Caco-2 (cell line): ENCODE data around the gene KRT78. TPM values are rescaled to one million over a fixed set of nuclear protein-coding genes. Genes with fewer than 3 reads are reported as not detected.

Source experiments
- BruUV-seq: library from RNA; stranded (reverse); fragments of 400-500 nt; replicated peaks from 2 replicates; lab custom pipeline; 2021; lab: Mats Ljungman, UMichigan
- CTCF ChIA-PET: fragments of 300-600 bp; sonication (Branson Sonifier 250); formaldehyde crosslinking; loops from one replicate; lab custom pipeline; 2022; ENCODE audit warnings: antibody characterized with exemption; lab: Charles Lee
- POLR2A ChIA-PET: fragments of 300-600 bp; sonication (Branson Sonifier 250); formaldehyde crosslinking; loops from one replicate; lab custom pipeline; 2022; ENCODE audit warnings: antibody characterized with exemption; lab: Charles Lee
- DNase-seq, 2 experiments: peaks; one replicate each; pipeline versions ENCODE4 v3.0.0 to v3.0.0-alpha.2; 2020 to 2022
- H3K27me3 ChIP-seq: replicated peaks from 2 replicates; pipeline ENCODE4 v1.6.0; 2011; ENCODE audit warnings: low read length; ENCODE audit not compliant: control insufficient read depth, insufficient read depth
- H3K36me3 ChIP-seq: 2 replicates; pipeline ENCODE4 v1.5.1; 2011; ENCODE audit warnings: low read length; ENCODE audit not compliant: control insufficient read depth, insufficient read depth
- H3K4me1 ChIP-seq: fragments of 250-450 bp; sonication (Bioruptor Pico); 2 replicates; pipeline ENCODE4 v1.5.1; 2020; ENCODE audit warnings: mild to moderate bottlenecking
- H3K4me3 ChIP-seq: 2 replicates; pipeline ENCODE4 v1.5.1; 2011; ENCODE audit warnings: low read depth, mild to moderate bottlenecking, control low read depth, low read length
- H3K9me3 ChIP-seq: fragments of 250-450 bp; sonication (Bioruptor Pico); 2 replicates; pipeline ENCODE4 v1.5.1; 2020; ENCODE audit warnings: mild to moderate bottlenecking, moderate library complexity
- H3K27ac Mint-ChIP-seq: one replicate; pipeline ENCODE4 v1.8.0; 2022; ENCODE audit warnings: mixed read lengths; ENCODE audit not compliant: unreplicated experiment
- H3K27me3 Mint-ChIP-seq: one replicate; pipeline ENCODE4 v1.8.0; 2022; ENCODE audit warnings: mixed read lengths; ENCODE audit not compliant: insufficient read depth, unreplicated experiment
- H3K36me3 Mint-ChIP-seq: one replicate; pipeline ENCODE4 v1.8.0; 2022; ENCODE audit warnings: mild to moderate bottlenecking, mixed read lengths; ENCODE audit not compliant: insufficient read depth, unreplicated experiment
- H3K4me1 Mint-ChIP-seq: one replicate; pipeline ENCODE4 v1.8.0; 2022; ENCODE audit warnings: low read depth, mixed read lengths; ENCODE audit not compliant: unreplicated experiment
- H3K4me3 Mint-ChIP-seq: one replicate; pipeline ENCODE4 v1.8.0; 2022; ENCODE audit warnings: mild to moderate bottlenecking, moderate library complexity, mixed read lengths; ENCODE audit not compliant: unreplicated experiment
- H3K9me3 Mint-ChIP-seq: one replicate; pipeline ENCODE4 v1.8.0; 2022; ENCODE audit warnings: mixed read lengths; ENCODE audit not compliant: unreplicated experiment
- CTCF ChIP-seq, 2 experiments: fragments of 200-600 bp in 1 of 2; IDR thresholded peaks; 1 replicate in 1 of 2; 2 replicates in 1 of 2; pipeline versions ENCODE4 v1.5.1 to v1.8.0; 2011 to 2022; ENCODE audit warnings: antibody characterized with exemption in 1 of 2, control low read depth in 1 of 2, inconsistent platforms in 1 of 2, low read depth in 1 of 2, low read length in 1 of 2, mild to moderate bottlenecking in 1 of 2, moderate library complexity in 1 of 2; ENCODE audit not compliant: insufficient read depth in 1 of 2, severe bottlenecking in 1 of 2, unreplicated experiment in 1 of 2
- intact Hi-C: fragments of 100-400 bp; cut with micrococcal nuclease; formaldehyde crosslinking; loops from one replicate; pipeline ENCODE4 v1.10.0; 2022; ENCODE audit not compliant: unreplicated experiment
- total RNA-seq: library from RNA; stranded (reverse); gene quantifications from 2 replicates; pipeline ENCODE4 v1.2.3, GENCODE V29; 2022

KRT78 gene
- total RNA-seq, 1 experiment from 2014 or later = not detected

- H3K27me3 ChIP-seq = no peaks in the 10 kb centered on the region
- H3K9me3 Mint-ChIP-seq = peaks cover 10% of the 10 kb centered on the region
- H3K4me1 ChIP-seq = peaks cover 6% of the 10 kb centered on the region; the same call in 1 of the 2 replicates
- no peaks in the 10 kb centered on the region for H3K36me3 Mint-ChIP-seq
- H3K36me3 ChIP-seq = no peaks in the 10 kb centered on the region
- H3K4me3 ChIP-seq = no peak overlapping the region
- no peak for TF ChIP-seq CTCF (IDR thresholded peaks at IDR 0.05; ENCODE audit: insufficient read depth in 1 of 2, low read depth in 1 of 2, low read length in 1 of 2, severe bottlenecking in 1 of 2, unreplicated experiment in 1 of 2)
- no peak overlapping the region for H3K27ac Mint-ChIP-seq
- BruUV-seq = no TSS peak
- no peaks in the 10 kb centered on the region for H3K27me3 Mint-ChIP-seq
- CTCF ChIA-PET = interaction anchor here (0.5 kb wide), 1 partner anchor 344 kb away, joined by 3 read pairs; no protein-coding TSS in a partner anchor
- POLR2A ChIA-PET = interaction anchor here (0.6 kb wide), 1 partner anchor 9 kb away, joined by 3 read pairs; no protein-coding TSS in a partner anchor
- no peak overlapping the region for H3K4me3 Mint-ChIP-seq
- H3K9me3 ChIP-seq = no peaks in the 10 kb centered on the region
- no peak for DNase-seq
- H3K4me1 Mint-ChIP-seq = peaks cover 14% of the 10 kb centered on the region
- intact Hi-C loops = no loop called here
These were observed 43.8 kb downstream of the KRT78 start for GRCh38 chr12:52805000-52805399.

GRCh38 chr12:52802442-52802841 lies 46.4 kb downstream of the KRT78 start:
- intact Hi-C loops = no loop called here
- no peak overlapping the region for H3K27ac Mint-ChIP-seq
- POLR2A ChIA-PET = no interaction called here

GRCh38 chr12:52801773-52802172 lies 47.0 kb downstream of the KRT78 start:
- TF ChIP-seq CTCF (IDR thresholded peaks at IDR 0.05; ENCODE audit: insufficient read depth in 1 of 2, low read depth in 1 of 2, low read length in 1 of 2, severe bottlenecking in 1 of 2, unreplicated experiment in 1 of 2) = no peak
- no peaks in the 10 kb centered on the region for H3K9me3 ChIP-seq
- ChIA-PET POLR2A (no interaction called here), CTCF (no interaction called here)
- intact Hi-C loops = no loop called here
- H3K27ac Mint-ChIP-seq = no peak overlapping the region
- H3K27me3 Mint-ChIP-seq = no peaks in the 10 kb centered on the region
- no peaks in the 10 kb centered on the region for H3K36me3 ChIP-seq
- no peaks in the 10 kb centered on the region for H3K36me3 Mint-ChIP-seq
- peaks cover 28% of the 10 kb centered on the region for H3K4me1 Mint-ChIP-seq
- H3K4me1 ChIP-seq = peaks cover 21% of the 10 kb centered on the region
- peaks cover 10% of the 10 kb centered on the region for H3K9me3 Mint-ChIP-seq
- H3K4me3 ChIP-seq = no peak overlapping the region
- no TSS peak for BruUV-seq
- DNase-seq = no peak
- H3K27me3 ChIP-seq = no peaks in the 10 kb centered on the region
- H3K4me3 Mint-ChIP-seq = no peak overlapping the region

More at GRCh38 chr12:52802442-52802841, 46.4 kb downstream of the KRT78 start:
- peaks cover 28% of the 10 kb centered on the region for H3K4me1 Mint-ChIP-seq
- H3K36me3 Mint-ChIP-seq = no peaks in the 10 kb centered on the region
- CTCF ChIA-PET = interaction anchor here (0.6 to 0.7 kb wide), 2 partner anchors 16 to 177 kb away, joined by 3 read pairs; no protein-coding TSS in a partner anchor
- no peak for TF ChIP-seq CTCF (IDR thresholded peaks at IDR 0.05; ENCODE audit: insufficient read depth in 1 of 2, low read depth in 1 of 2, low read length in 1 of 2, severe bottlenecking in 1 of 2, unreplicated experiment in 1 of 2)
- no peaks in the 10 kb centered on the region for H3K27me3 Mint-ChIP-seq
- no peak for DNase-seq
- H3K9me3 Mint-ChIP-seq = peaks cover 10% of the 10 kb centered on the region
- H3K36me3 ChIP-seq = no peaks in the 10 kb centered on the region
- H3K4me3 Mint-ChIP-seq = no peak overlapping the region
- no TSS peak for BruUV-seq
- no peak overlapping the region for H3K4me3 ChIP-seq
- peaks cover 21% of the 10 kb centered on the region for H3K4me1 ChIP-seq
- H3K9me3 ChIP-seq = no peaks in the 10 kb centered on the region
- H3K27me3 ChIP-seq = no peaks in the 10 kb centered on the region
